IPS-18c (cell line): ENCODE results near the gene AGO3.

Experiments used
- H3K4me3 ChIP-seq: 2 replicates; pipeline ENCODE4 v1.7.0; 2013; ENCODE audit warnings: low read depth, mild to moderate bottlenecking, low read length, moderate library complexity; ENCODE audit not compliant: insufficient read depth
- H3K9me3 ChIP-seq: one replicate; pipeline ENCODE4 v1.6.1; 2013; ENCODE audit warnings: mild to moderate bottlenecking, low read length, moderate library complexity; ENCODE audit not compliant: control insufficient read depth, insufficient read depth

Gene AGO3

GRCh38 chr1:36118447-36119204, 187.7 kb downstream of the AGO3 start:
- Histone ChIP-seq H3K9me3 (no peaks in the 10 kb centered on the region), H3K4me3 (no peak overlapping the region)

- no peaks in the 10 kb centered on the region for H3K9me3 ChIP-seq
Measured at GRCh38 chr1:36119456-36119855, 188.6 kb downstream of the AGO3 start.

More at GRCh38 chr1:36119456-36119855, 188.6 kb downstream of the AGO3 start:
- no peak overlapping the region for H3K4me3 ChIP-seq
